ENCODE measurements around the gene PRRX1.

DNA sequence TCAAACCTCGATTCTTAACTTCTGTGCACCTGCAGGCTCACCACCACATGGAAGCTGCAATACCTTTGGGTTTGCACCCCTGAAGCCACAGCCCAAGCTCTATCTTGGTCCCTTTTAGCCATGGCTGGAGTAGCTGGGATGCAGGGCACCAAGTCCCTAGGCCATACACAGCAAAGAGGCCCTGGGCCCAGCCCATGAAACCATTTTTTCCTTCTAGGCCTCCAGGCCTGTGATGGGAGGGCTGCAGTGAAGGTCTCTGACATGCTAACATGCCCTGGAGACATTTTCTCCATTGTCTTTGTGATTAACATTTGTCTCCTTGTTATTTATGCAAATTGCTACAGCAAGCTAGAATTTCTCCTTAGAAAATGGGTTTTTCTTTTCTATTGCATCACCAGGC is 79.2 kb downstream of the PRRX1 start:
- TF ChIP-seq, protein P1, sequence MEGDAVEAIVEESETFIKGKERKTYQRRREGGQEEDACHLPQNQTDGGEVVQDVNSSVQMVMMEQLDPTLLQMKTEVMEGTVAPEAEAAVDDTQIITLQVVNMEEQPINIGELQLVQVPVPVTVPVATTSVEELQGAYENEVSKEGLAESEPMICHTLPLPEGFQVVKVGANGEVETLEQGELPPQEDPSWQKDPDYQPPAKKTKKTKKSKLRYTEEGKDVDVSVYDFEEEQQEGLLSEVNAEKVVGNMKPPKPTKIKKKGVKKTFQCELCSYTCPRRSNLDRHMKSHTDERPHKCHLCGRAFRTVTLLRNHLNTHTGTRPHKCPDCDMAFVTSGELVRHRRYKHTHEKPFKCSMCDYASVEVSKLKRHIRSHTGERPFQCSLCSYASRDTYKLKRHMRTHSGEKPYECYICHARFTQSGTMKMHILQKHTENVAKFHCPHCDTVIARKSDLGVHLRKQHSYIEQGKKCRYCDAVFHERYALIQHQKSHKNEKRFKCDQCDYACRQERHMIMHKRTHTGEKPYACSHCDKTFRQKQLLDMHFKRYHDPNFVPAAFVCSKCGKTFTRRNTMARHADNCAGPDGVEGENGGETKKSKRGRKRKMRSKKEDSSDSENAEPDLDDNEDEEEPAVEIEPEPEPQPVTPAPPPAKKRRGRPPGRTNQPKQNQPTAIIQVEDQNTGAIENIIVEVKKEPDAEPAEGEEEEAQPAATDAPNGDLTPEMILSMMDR (IDR thresholded peaks at IDR 0.05; ENCODE audit: low read depth, low read length), result no peak
- no peak for TF ChIP-seq EZH2phosphoT487 (IDR thresholded peaks at IDR 0.05; ENCODE audit: low read depth)

Measured in OCI-LY3 (cell line).